K562 (cell line): ENCODE measurements around the gene ASIC3. TPM values are rescaled to one million over a fixed set of nuclear protein-coding genes. Genes with fewer than 3 reads are reported as not detected.

ENCODE experiments used
- CC2D1A ChIP-seq: fragments of 450-650 bp; IDR thresholded peaks from 2 replicates; pipeline ENCODE4 v1.6.1; 2017; ENCODE audit warnings: mild to moderate bottlenecking
- CEBPG ChIP-seq, 3 experiments: fragments of 200-800 bp in 1 of 3; sonication (Bioruptor generic) in 1 of 3; sonication (generic) in 1 of 3; formaldehyde crosslinking in 1 of 3; IDR thresholded peaks in 2 of 3; conservative IDR thresholded peaks in 1 of 3; 2 replicates each; pipeline versions ENCODE4 v1.6.1 to v1.8.0; 2016 to 2022; ENCODE audit warnings: missing compliant biosample characterization in 2 of 3, missing genetic modification characterization in 2 of 3, mild to moderate bottlenecking in 1 of 3, missing genetic modification reagents in 1 of 3
- DDX20 ChIP-seq: fragments of 450-650 bp; IDR thresholded peaks from 2 replicates; pipeline ENCODE4 v1.6.1; 2016; ENCODE audit warnings: missing genetic modification characterization, low read depth, mild to moderate bottlenecking, missing compliant biosample characterization, moderate library complexity
- FOXM1 ChIP-seq, 2 experiments: fragments of 450-650 bp in 1 of 2; sonication (generic) in 1 of 2; formaldehyde crosslinking in 1 of 2; IDR thresholded peaks; 2 replicates each; pipeline versions ENCODE4 v1.6.1 to v1.9.0; 2017 to 2022; ENCODE audit warnings: low read depth in 2 of 2, mild to moderate bottlenecking in 2 of 2, missing genetic modification reagents in 1 of 2, moderate library complexity in 1 of 2
- HNRNPL ChIP-seq: fragments of 200-400 bp; formaldehyde crosslinking; IDR thresholded peaks from 2 replicates; pipeline ENCODE4 v1.6.1; 2017; ENCODE audit warnings: low read depth, mild to moderate bottlenecking, low read length
- PRMT5 ChIP-seq: sonication (generic); formaldehyde crosslinking; IDR thresholded peaks from 2 replicates; pipeline ENCODE4 v1.5.0; 2020; ENCODE audit warnings: missing genetic modification reagents
- SMARCA4 ChIP-seq: fragments of 450-650 bp; IDR thresholded peaks from 2 replicates; pipeline ENCODE4 v1.6.1; 2016
- SRSF1 ChIP-seq: fragments of 200-400 bp; formaldehyde crosslinking; IDR thresholded peaks from 2 replicates; pipeline ENCODE4 v1.6.1; 2017; ENCODE audit warnings: mild to moderate bottlenecking, low read depth, low read length, moderate library complexity
- TAF7 ChIP-seq: fragments of 450-650 bp; IDR thresholded peaks from 2 replicates; pipeline ENCODE4 v1.6.1; 2016; ENCODE audit warnings: missing genetic modification characterization, missing compliant biosample characterization
- TEAD1 ChIP-seq, 2 experiments: fragments of 450-650 bp in 1 of 2; sonication (generic) in 1 of 2; formaldehyde crosslinking; IDR thresholded peaks; 2 replicates each; pipeline versions ENCODE4 v1.4.0 to v1.8.0; 2020 to 2022; ENCODE audit warnings: mild to moderate bottlenecking in 2 of 2, missing genetic modification reagents in 1 of 2
- TRIM24 ChIP-seq, 2 experiments: fragments of 450-650 bp; IDR thresholded peaks; 2 replicates each; pipeline ENCODE4 v1.6.1; 2016
- ZFP1 ChIP-seq: fragments of 450-650 bp; formaldehyde crosslinking; IDR thresholded peaks from 2 replicates; pipeline ENCODE4 v1.4.0; 2020; ENCODE audit warnings: mild to moderate bottlenecking, mixed read lengths
- ZKSCAN8 ChIP-seq: fragments of 200-800 bp; sonication (Bioruptor generic); IDR thresholded peaks from 2 replicates; pipeline ENCODE4 v1.6.1; 2016; ENCODE audit warnings: missing genetic modification characterization, missing compliant biosample characterization
- polyA plus RNA-seq, 8 experiments: library from polyadenylated mRNA; depleted of rRNA in 4 of 8; stranded (reverse) in 5 of 8; unstranded in 3 of 8; fragments of >200 nt; fragmentation: Nextera tagmentation in 2 of 8; fragmentation: Illumina TruSeq in 1 of 8; extraction: Ambion mirVana in 2 of 8; extraction: Trizol in 1 of 8; gene quantifications; 2 replicates each; pipeline versions ENCODE4 v1.2.1 to v1.2.3, GENCODE V29; 2011 to 2014; ENCODE audit warnings: inconsistent platforms in 1 of 8, missing spikeins in 1 of 8
- total RNA-seq, 7 experiments: library from RNA; depleted of rRNA in 6 of 7; stranded (reverse); fragments of >200 nt in 6 of 7; fragmentation: Illumina TruSeq in 2 of 7; extraction: Trizol in 2 of 7; gene quantifications; 2 replicates each; pipeline versions ENCODE4 v1.2.1 to v1.2.3, GENCODE V29; 2011 to 2021; ENCODE audit warnings: low replicate concordance in 1 of 7
- TF ChIP-seq, protein P1 (sequence below): sonication (generic); formaldehyde crosslinking; IDR thresholded peaks from 2 replicates; pipeline ENCODE4 v1.8.0; 2022; ENCODE audit warnings: mild to moderate bottlenecking, missing genetic modification reagents
- TF ChIP-seq, protein P2 (sequence below): fragments of 450-650 bp; IDR thresholded peaks from 2 replicates; pipeline ENCODE4 v1.6.1; 2016; ENCODE audit warnings: low read depth

ASIC3 gene
- total and polyA plus RNA-seq, 9 of the 15 experiments (the other 6 are each of a cell fraction or from before 2014, with no cell fraction given), result 0.11 to 5.0 (median 0.87) TPM

DNA sequence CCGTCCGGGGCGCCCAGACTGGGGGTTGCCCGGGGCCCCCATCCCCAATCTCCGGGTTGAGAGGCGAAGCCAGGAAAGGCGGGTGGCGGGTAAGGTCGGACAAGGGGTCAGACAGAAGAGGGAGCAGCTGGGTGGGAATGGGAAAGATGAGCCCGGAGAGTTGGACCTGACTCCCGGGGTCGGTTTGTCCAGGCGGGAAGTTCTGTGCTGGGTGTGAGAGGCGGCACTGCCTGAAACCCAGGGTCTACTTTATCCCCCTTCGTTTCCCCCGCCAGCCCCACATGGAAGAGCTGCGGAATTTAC, 11.7 kb downstream of the ASIC3 start (continued):
- TF ChIP-seq, protein P1, sequence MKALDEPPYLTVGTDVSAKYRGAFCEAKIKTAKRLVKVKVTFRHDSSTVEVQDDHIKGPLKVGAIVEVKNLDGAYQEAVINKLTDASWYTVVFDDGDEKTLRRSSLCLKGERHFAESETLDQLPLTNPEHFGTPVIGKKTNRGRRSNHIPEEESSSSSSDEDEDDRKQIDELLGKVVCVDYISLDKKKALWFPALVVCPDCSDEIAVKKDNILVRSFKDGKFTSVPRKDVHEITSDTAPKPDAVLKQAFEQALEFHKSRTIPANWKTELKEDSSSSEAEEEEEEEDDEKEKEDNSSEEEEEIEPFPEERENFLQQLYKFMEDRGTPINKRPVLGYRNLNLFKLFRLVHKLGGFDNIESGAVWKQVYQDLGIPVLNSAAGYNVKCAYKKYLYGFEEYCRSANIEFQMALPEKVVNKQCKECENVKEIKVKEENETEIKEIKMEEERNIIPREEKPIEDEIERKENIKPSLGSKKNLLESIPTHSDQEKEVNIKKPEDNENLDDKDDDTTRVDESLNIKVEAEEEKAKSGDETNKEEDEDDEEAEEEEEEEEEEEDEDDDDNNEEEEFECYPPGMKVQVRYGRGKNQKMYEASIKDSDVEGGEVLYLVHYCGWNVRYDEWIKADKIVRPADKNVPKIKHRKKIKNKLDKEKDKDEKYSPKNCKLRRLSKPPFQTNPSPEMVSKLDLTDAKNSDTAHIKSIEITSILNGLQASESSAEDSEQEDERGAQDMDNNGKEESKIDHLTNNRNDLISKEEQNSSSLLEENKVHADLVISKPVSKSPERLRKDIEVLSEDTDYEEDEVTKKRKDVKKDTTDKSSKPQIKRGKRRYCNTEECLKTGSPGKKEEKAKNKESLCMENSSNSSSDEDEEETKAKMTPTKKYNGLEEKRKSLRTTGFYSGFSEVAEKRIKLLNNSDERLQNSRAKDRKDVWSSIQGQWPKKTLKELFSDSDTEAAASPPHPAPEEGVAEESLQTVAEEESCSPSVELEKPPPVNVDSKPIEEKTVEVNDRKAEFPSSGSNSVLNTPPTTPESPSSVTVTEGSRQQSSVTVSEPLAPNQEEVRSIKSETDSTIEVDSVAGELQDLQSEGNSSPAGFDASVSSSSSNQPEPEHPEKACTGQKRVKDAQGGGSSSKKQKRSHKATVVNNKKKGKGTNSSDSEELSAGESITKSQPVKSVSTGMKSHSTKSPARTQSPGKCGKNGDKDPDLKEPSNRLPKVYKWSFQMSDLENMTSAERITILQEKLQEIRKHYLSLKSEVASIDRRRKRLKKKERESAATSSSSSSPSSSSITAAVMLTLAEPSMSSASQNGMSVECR (CRISPR knock-in tag), result 0 out of 2 replicates have a peak, but pooled peaks have one; percentile 4
- no peak for TF ChIP-seq ZKSCAN8 (CRISPR knock-in tag)
- TF ChIP-seq CC2D1A, result no peak
- TF ChIP-seq TRIM24 (IDR thresholded peaks at IDR 0.05), result 0 out of 4 replicates have a peak, but pooled peaks of 1 of the 2 experiments have one; percentile 6
- TF ChIP-seq ZFP1 (CRISPR knock-in tag), result no peak
- TF ChIP-seq SRSF1, result no peak
- TF ChIP-seq CEBPG (CRISPR knock-in tag; IDR thresholded peaks at IDR 0.05), result no peak
- TF ChIP-seq CEBPG (tag; conservative IDR thresholded peaks at IDR 0.05 in 1 of 2, IDR thresholded peaks at IDR 0.05 in 1 of 2), result no peak
- TF ChIP-seq TAF7, result no peak
- TF ChIP-seq, protein P2, sequence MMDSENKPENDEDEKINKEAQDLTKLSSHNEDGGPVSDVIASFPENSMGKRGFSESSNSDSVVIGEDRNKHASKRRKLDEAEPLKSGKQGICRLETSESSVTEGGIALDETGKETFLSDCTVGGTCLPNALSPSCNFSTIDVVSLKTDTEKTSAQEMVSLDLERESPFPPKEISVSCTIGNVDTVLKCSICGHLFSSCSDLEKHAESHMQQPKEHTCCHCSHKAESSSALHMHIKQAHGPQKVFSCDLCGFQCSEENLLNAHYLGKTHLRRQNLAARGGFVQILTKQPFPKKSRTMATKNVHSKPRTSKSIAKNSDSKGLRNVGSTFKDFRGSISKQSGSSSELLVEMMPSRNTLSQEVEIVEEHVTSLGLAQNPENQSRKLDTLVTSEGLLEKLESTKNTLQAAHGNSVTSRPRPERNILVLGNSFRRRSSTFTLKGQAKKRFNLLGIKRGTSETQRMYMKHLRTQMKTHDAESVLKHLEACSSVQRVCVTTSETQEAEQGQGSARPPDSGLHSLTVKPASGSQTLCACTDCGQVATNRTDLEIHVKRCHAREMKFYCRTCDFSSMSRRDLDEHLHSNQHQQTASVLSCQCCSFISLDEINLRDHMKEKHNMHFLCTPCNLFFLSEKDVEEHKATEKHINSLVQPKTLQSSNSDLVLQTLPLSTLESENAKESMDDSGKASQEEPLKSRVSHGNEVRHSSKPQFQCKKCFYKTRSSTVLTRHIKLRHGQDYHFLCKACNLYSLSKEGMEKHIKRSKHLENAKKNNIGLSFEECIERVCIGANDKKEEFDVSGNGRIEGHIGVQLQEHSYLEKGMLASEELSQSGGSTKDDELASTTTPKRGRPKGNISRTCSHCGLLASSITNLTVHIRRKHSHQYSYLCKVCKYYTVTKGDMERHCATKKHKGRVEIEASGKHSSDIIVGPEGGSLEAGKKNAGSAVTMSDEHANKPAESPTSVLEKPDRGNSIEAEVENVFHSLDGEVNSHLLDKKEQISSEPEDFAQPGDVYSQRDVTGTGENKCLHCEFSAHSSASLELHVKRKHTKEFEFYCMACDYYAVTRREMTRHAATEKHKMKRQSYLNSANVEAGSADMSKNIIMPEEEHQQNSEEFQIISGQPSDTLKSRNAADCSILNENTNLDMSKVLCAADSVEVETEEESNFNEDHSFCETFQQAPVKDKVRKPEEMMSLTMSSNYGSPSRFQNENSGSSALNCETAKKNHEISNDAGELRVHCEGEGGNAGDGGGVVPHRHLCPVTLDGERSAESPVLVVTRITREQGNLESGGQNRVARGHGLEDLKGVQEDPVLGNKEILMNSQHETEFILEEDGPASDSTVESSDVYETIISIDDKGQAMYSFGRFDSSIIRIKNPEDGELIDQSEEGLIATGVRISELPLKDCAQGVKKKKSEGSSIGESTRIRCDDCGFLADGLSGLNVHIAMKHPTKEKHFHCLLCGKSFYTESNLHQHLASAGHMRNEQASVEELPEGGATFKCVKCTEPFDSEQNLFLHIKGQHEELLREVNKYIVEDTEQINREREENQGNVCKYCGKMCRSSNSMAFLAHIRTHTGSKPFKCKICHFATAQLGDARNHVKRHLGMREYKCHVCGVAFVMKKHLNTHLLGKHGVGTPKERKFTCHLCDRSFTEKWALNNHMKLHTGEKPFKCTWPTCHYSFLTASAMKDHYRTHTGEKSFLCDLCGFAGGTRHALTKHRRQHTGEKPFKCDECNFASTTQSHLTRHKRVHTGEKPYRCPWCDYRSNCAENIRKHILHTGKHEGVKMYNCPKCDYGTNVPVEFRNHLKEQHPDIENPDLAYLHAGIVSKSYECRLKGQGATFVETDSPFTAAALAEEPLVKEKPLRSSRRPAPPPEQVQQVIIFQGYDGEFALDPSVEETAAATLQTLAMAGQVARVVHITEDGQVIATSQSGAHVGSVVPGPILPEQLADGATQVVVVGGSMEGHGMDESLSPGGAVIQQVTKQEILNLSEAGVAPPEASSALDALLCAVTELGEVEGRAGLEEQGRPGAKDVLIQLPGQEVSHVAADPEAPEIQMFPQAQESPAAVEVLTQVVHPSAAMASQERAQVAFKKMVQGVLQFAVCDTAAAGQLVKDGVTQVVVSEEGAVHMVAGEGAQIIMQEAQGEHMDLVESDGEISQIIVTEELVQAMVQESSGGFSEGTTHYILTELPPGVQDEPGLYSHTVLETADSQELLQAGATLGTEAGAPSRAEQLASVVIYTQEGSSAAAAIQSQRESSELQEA, result no peak
- TF ChIP-seq DDX20 (tag), result no peak
- TF ChIP-seq FOXM1 (IDR thresholded peaks at IDR 0.05; ENCODE audit: low read depth), result no peak
- TF ChIP-seq FOXM1 (CRISPR knock-in tag; IDR thresholded peaks at IDR 0.05; ENCODE audit: low read depth), result no peak
- TF ChIP-seq HNRNPL, result no peak
- peak; percentile 41; the same call in 1 of the 2 replicates for TF ChIP-seq SMARCA4
- peak in 1 of 2 experiments; percentile 43; a peak in 2 of 4 replicates for TF ChIP-seq TEAD1 (CRISPR knock-in tag; IDR thresholded peaks at IDR 0.05)
- TF ChIP-seq PRMT5 (CRISPR knock-in tag), result no peak
